BLaER1 (cell line): Measurements from ENCODE around the gene MRPS5.
A peak's percentile ranks its signal among the peaks of the same experiment; 100 is the strongest.

Experiments
- H3K27ac ChIP-seq: shearing (Covaris generic); formaldehyde crosslinking; 2 replicates; pipeline ENCODE4 v1.8.1; 2022
- H3K27me3 ChIP-seq: shearing (Covaris generic); formaldehyde crosslinking; 2 replicates; pipeline ENCODE4 v1.8.1; 2022
- H3K36me3 ChIP-seq: shearing (Covaris generic); formaldehyde crosslinking; 2 replicates; pipeline ENCODE4 v1.8.1; 2022
- H3K4me1 ChIP-seq: shearing (Covaris generic); formaldehyde crosslinking; 2 replicates; pipeline ENCODE4 v1.8.1; 2022
- H3K4me2 ChIP-seq: shearing (Covaris generic); formaldehyde crosslinking; 2 replicates; pipeline ENCODE4 v1.8.1; 2022
- H3K4me3 ChIP-seq: shearing (Covaris generic); formaldehyde crosslinking; 2 replicates; pipeline ENCODE4 v1.8.1; 2022
- H3K9ac ChIP-seq: shearing (Covaris generic); formaldehyde crosslinking; 2 replicates; pipeline ENCODE4 v1.8.1; 2022
- H3K9me3 ChIP-seq: shearing (Covaris generic); formaldehyde crosslinking; 2 replicates; pipeline ENCODE4 v1.8.1; 2022
- H4K20me1 ChIP-seq: shearing (Covaris generic); formaldehyde crosslinking; 2 replicates; pipeline ENCODE4 v1.8.1; 2022
- Cebpa-rat ChIP-seq: shearing (Covaris generic); IDR thresholded peaks from 2 replicates; pipeline ENCODE4 v1.8.1; 2022

The MRPS5 gene

DNA sequence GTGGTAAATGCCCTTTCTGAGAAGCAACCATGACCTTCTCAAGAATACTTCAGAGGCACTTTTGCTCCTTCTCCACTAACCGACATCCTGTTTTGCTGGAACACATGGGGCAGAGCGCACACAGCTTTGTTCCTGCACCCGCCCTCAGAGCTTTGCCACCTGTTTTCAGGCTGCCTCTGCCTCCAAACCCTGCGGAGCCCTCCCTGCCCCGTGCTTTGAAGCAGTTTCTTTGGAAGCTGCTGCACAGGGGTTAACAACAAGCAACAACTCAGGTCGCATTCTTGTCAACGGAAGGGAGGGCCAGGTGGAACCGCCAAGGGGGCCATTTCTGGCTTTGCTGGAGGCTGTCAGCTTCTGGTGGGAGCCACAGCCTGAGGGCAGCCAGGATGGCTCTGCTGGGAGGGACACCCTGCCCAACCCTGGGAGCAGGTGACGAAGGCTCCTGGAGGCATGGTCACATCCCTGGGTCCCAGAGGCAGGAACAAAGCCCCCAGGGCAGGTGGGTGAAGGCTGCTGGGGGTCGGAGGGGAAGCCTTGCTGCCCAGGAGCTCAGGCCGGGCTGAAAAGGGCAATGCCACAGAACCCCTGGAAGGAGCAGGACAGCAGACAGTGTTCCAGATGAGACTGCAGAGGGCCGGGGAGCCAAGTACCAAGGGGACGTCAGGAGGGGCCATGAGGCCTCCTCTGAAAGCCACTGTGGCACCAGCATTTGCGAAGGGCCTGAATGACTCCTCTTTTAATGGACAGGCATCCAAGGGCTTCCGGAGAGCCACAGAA, 46.8 kb downstream of the MRPS5 start:
- H3K9me3 ChIP-seq = no peaks in the 10 kb centered on the region

GRCh38 chr2:95073856-95074662, 47.5 kb downstream of the MRPS5 start:
- Histone ChIP-seq H3K4me3 (peak overlapping the region; percentile 18), H3K9ac (no peak overlapping the region; the same call in 1 of the 2 replicates), H3K9me3 (no peaks in the 10 kb centered on the region), H3K27me3 (no peaks in the 10 kb centered on the region), H4K20me1 (no peaks in the 10 kb centered on the region), H3K4me2 (peak overlapping the region; percentile 80), H3K4me1 (peaks cover 59% of the 10 kb centered on the region), H3K27ac (peak overlapping the region; percentile 88), H3K36me3 (no peaks in the 10 kb centered on the region)
- TF ChIP-seq Cebpa-rat = no peak

More for the DNA sequence above, 46.8 kb downstream of the MRPS5 start:
- Histone ChIP-seq H3K4me1 (peaks cover 59% of the 10 kb centered on the region), H3K36me3 (no peaks in the 10 kb centered on the region), H3K4me3 (peak overlapping the region; percentile 18), H3K4me2 (peak overlapping the region; percentile 80), H3K27ac (peak overlapping the region; percentile 88), H4K20me1 (no peaks in the 10 kb centered on the region), H3K27me3 (no peaks in the 10 kb centered on the region), H3K9ac (peak overlapping the region; percentile 65)
- no peak for TF ChIP-seq Cebpa-rat

DNA sequence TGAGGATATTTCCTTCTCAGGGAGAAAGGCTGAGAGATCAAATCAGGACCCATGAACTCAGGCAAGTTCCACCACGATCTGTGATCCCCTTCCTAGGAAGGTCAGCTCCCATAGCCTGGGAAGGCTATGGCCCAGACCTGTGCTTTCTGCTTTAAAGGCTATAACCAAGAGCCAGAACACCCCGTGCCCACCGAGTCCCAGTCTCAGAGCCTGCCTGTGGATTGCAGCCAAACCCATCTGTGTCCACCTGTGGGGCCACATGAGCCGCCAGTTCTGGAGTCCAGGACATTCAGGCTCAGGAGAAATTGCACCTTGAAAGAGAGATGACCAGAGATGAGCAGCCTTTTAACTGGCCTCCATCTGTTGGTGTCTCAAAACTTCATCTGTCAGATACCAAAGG, 49.2 kb downstream of the MRPS5 start:
- no peak for TF ChIP-seq Cebpa-rat

DNA sequence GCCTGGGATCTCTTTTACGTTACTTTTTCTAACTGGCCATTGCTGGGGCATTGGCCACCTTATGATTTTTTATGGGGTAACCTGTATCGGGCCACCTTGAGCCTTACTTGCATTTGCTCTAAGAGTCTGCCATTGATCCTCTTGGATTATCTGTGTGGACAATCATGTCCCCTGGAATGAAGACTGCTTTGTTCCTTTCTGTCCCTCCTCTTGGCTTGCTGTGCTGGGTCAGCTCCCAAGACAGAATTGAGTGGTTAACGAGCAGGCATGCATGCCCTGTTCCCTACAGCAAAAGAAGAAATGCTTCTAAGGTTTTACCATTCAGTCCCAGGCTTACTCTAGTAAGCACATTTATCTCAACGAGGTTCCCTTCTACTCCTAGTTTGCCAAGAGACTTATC, 49.8 kb downstream of the MRPS5 start:
- Histone ChIP-seq H3K9ac (no peak overlapping the region), H3K27ac (no peak overlapping the region), H3K4me3 (no peak overlapping the region), H3K27me3 (no peaks in the 10 kb centered on the region), H3K4me1 (peaks cover 41% of the 10 kb centered on the region), H4K20me1 (no peaks in the 10 kb centered on the region), H3K36me3 (no peaks in the 10 kb centered on the region), H3K4me2 (no peak overlapping the region), H3K9me3 (no peaks in the 10 kb centered on the region)
- no peak for TF ChIP-seq Cebpa-rat

More for the DNA sequence above, 49.2 kb downstream of the MRPS5 start:
- H3K4me1 ChIP-seq = peaks cover 46% of the 10 kb centered on the region
- H4K20me1 ChIP-seq = no peaks in the 10 kb centered on the region
- H3K36me3 ChIP-seq = no peaks in the 10 kb centered on the region
- no peak overlapping the region for H3K9ac ChIP-seq
- H3K4me2 ChIP-seq = no peak overlapping the region
- H3K27me3 ChIP-seq = no peaks in the 10 kb centered on the region
- no peak overlapping the region for H3K4me3 ChIP-seq
- H3K9me3 ChIP-seq = no peaks in the 10 kb centered on the region
- H3K27ac ChIP-seq = no peak overlapping the region

DNA sequence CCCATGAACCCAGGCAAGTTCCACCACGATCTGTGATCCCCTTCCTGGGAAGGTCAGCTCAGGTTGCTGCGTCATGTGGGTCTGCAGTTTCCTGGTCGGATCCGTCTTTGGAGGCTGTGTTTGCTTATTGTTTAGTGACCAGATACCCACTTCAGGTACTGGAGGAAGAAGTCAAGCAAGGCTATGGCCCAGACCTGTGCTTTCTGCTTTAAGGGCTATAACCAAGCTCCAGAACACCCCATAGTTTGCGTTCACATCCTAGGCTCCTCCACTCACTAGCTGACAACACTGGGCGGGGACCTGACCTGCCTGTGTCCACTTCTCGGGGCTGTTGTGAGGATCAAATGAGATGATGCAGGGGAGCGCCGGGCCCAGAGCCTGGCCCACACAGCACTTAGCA, 52.1 kb downstream of the MRPS5 start:
- no peak for TF ChIP-seq Cebpa-rat
- H3K27ac ChIP-seq = no peak overlapping the region
- no peaks in the 10 kb centered on the region for H3K36me3 ChIP-seq
- no peak overlapping the region for H3K9ac ChIP-seq
- no peaks in the 10 kb centered on the region for H4K20me1 ChIP-seq
- H3K27me3 ChIP-seq = no peaks in the 10 kb centered on the region
- H3K4me1 ChIP-seq = peaks cover 17% of the 10 kb centered on the region
- H3K9me3 ChIP-seq = no peaks in the 10 kb centered on the region
- H3K4me2 ChIP-seq = no peak overlapping the region
- no peak overlapping the region for H3K4me3 ChIP-seq

DNA sequence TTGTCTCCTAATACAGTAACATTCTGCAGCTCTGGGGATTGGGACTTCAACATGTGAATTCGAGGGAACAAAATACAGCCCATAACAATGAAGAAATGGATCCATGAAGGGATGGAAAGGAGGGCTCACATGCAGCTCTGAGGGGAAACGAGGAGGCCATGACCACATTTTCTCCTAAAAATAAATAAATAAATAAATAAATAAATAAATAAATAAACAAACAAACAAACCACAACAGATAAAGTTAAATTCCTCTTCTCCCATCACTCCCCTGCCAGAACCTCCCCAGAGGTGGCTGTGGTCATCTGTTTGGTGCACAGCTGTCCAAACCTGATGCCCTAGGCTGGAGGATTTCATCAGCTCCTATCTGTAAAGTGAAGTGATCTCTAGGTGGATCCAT, 53.4 kb downstream of the MRPS5 start:
- Histone ChIP-seq H3K9me3 (no peaks in the 10 kb centered on the region), H3K4me1 (peaks cover 16% of the 10 kb centered on the region), H3K4me2 (no peak overlapping the region), H3K27me3 (no peaks in the 10 kb centered on the region), H4K20me1 (no peaks in the 10 kb centered on the region), H3K27ac (no peak overlapping the region), H3K36me3 (no peaks in the 10 kb centered on the region), H3K9ac (no peak overlapping the region), H3K4me3 (no peak overlapping the region)
- no peak for TF ChIP-seq Cebpa-rat

DNA sequence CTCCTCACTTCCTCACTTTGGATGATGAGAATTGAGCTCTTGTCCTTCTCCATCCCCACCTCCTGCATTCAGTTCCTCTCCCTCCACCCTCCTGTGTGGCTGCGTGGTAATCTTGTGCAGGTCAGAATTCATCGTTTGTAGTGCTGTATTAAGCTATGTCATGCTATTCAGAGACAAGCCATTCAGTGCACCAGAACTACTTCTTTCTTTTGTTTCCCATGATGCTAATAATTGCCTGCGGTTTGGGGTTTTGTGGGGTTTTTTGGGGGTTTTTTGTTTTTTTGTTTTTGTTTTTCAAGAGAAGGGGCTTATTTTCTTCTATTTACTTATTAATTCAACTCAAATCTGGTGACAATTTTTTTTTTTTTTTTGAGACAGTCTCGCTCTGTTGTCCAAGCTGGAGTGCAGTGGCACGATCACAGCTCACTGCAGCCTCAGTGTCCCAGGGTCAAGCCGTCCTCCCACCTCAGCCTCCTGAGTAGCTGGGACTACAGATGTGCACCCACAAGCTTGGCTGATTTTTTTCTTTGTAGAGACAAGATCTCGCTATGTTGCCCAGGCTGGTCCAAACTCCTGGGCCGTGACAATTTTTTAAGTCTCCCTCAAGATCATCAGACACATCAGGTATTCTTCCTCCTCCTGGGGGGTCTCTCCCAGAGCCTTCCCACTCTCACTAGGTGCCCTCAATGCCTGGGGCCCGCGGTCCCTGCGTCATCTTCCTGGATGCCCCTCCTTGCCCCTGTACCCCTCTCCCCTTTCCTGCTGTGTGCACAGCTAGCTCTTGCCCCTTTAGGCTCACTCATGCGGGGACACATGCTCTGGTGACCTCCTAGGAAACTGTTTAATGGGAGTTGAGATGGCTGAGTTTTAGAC, 58.3 kb downstream of the MRPS5 start:
- Histone ChIP-seq H3K36me3 (no peaks in the 10 kb centered on the region), H3K27me3 (no peaks in the 10 kb centered on the region), H3K4me1 (peaks cover 42% of the 10 kb centered on the region), H3K4me2 (peak overlapping the region; percentile 33), H3K27ac (no peak overlapping the region), H3K9ac (no peak overlapping the region), H4K20me1 (no peaks in the 10 kb centered on the region), H3K9me3 (no peaks in the 10 kb centered on the region), H3K4me3 (no peak overlapping the region)
- TF ChIP-seq Cebpa-rat = no peak

DNA sequence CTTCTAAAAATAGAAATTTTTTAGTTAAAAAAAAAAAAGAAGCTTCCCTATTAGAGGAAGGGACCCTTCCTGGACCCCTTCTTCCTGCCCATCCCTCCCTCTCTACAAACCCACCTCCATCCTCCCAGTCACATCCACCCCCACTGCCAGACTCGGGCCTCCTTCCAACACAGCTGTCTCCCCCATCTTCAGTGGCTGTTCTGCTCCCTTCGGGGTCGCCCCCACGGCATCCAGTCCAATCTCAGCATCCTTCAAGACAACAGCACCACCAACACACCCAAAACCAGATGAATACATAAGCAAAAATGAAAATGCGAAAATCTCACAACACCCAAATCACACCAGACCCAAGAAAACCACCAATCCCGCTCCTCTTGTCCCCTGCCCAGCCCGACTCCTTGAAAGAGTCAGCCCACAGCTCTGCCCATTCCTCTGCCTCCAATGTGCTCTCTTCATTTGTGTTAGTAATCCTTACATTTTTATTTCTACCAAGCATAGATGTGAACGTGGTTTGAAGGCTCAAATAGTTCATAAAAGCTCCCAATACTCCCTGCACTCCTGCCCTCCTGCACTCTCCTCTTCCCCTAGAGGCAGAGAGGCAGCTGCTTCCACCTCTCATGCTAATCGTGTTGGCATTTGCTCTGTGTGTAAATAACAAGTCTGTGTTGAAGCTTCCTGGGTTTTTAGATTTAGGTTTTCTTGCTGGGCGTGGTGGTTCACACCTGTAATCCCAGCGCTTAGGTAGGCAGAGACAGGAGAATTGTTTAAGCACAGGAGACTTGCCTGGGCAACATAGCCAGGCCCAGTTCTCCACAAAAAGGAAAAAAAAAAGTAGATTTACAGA, 59.1 kb downstream of the MRPS5 start:
- no peak overlapping the region for H3K9ac ChIP-seq
- H3K27me3 ChIP-seq = no peaks in the 10 kb centered on the region
- H3K9me3 ChIP-seq = no peaks in the 10 kb centered on the region
- no peak overlapping the region for H3K27ac ChIP-seq
- H3K4me3 ChIP-seq = no peak overlapping the region
- H4K20me1 ChIP-seq = no peaks in the 10 kb centered on the region
- peaks cover 50% of the 10 kb centered on the region for H3K4me1 ChIP-seq
- no peaks in the 10 kb centered on the region for H3K36me3 ChIP-seq
- TF ChIP-seq Cebpa-rat = no peak
- H3K4me2 ChIP-seq = peak overlapping the region; percentile 33

DNA sequence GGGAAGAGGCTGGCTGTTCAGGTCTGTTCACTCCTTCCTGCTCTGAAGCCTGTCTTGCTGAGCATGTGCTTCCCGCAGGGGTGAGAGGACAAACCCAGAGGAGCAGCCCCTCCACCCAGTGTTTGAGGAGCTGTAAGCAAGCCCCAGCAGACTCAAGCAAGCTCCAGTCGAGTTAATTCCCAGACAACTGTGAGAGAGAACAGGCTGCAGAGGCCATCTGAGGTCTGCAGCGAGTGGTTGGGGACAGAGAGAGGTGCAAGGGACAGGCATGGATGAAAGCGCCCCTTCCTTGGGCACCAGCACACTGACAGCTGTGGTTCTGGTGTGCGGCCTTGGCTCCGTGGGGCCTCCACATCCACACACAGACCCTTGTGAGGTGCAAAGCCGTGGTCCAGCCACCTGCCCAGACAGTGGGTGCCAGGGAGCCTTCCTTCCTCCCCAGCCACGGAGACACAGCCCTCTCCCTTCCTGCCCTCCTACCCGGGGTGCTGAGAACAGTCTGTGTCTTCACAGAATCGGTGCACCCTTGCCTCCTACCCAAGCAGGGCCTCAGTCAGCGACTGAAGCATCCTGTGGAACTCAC, 59.9 kb downstream of the MRPS5 start:
- Histone ChIP-seq H3K9me3 (no peaks in the 10 kb centered on the region), H3K27ac (no peak overlapping the region), H3K9ac (no peak overlapping the region), H4K20me1 (no peaks in the 10 kb centered on the region), H3K4me3 (no peak overlapping the region), H3K36me3 (no peaks in the 10 kb centered on the region), H3K4me2 (peak overlapping the region; percentile 33; the same call in 1 of the 2 replicates), H3K4me1 (peaks cover 50% of the 10 kb centered on the region), H3K27me3 (no peaks in the 10 kb centered on the region)
- TF ChIP-seq Cebpa-rat = no peak
